ENCODE data around the gene INVS. TPM values are rescaled to one million over a fixed set of nuclear protein-coding genes. Genes with fewer than 3 reads are reported as not detected.

The INVS gene
- total RNA-seq, 4 donors from 2014 or later, result 8.2 to 59.2 (median 26.0) TPM

DNA sequence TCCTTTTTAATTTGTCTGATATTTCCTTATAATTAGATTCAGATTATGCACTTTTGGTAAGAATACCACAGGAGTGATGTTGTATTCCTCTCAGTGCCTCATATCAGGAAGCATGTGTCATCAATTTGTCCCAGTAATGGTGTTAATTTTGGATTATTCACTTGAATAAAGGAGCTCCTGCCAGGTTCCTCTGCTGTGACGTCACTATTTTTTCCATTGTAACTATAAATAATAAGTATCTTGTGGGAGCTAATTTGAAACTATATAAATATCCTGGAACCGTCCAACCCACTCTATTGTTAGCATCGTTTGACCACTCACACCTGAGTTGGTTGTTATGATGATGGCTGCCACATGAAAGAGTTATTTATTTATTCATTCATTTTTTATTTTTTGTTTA, 107.9 kb downstream of the INVS start:
- no peaks in the 10 kb centered on the region for H3K36me3 ChIP-seq
- intact Hi-C loops (cut with DNase I; ENCODE audit: low total_unique reads), result no loop called here
- no peaks in the 10 kb centered on the region for H3K27me3 ChIP-seq
- TF ChIP-seq CTCF (IDR thresholded peaks at IDR 0.05) (no peak), POLR2A (IDR thresholded peaks at IDR 0.05) (no peak)
- no peak for DNase-seq
- H3K9me3 ChIP-seq, result no peaks in the 10 kb centered on the region
- no peaks in the 10 kb centered on the region for H3K4me1 ChIP-seq
- no peak overlapping the region for H3K27ac ChIP-seq
- H3K4me3 ChIP-seq, result no peak overlapping the region

DNA sequence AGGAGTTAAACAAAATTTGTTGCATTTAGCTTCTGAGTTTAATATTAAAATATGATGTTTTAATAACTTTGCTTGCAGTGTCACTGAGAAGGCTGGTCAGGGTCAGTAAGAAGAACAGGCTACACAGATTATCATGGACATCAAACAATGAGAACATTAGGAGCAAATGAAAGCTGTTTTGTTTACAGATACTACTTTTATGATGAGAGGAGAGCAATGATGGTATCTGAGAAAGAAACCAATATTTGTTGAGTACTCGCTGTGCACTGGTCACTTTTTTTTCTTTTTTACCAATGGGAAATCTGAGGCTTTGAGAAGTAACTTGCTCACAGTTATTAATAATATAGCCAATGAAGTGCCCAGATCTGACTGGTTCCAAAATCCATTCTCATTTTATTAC, 109.6 kb downstream of the INVS start:
- TF ChIP-seq POLR2A (IDR thresholded peaks at IDR 0.05) (no peak), CTCF (IDR thresholded peaks at IDR 0.05) (no peak)
- Histone ChIP-seq H3K27me3 (no peaks in the 10 kb centered on the region), H3K36me3 (no peaks in the 10 kb centered on the region), H3K9me3 (no peaks in the 10 kb centered on the region), H3K4me1 (no peaks in the 10 kb centered on the region), H3K4me3 (no peak overlapping the region), H3K27ac (no peak overlapping the region)
- no peak for DNase-seq
- intact Hi-C loops (cut with DNase I; ENCODE audit: low total_unique reads), result no loop called here

DNA sequence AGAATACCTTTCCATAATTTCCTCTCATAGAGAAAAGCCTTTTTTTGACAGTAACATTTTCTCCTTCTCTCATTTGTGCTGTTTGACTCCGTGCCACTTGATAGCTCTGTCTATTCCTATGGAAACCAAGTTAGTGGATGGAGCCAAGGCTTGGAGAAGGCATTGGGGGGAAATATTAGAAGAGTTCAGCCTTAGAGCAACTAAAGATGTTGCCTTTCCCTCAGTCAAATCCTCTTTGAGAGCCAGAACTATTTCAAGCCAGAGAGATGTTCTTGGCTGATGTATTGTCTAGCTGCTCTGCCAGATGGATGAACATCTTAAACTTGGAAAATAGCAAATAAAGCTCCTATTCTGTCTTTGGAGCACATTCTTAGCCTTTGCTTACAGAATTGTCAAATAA, 112.4 kb downstream of the INVS start:
- Histone ChIP-seq H3K27ac (no peak overlapping the region), H3K36me3 (no peaks in the 10 kb centered on the region), H3K9me3 (no peaks in the 10 kb centered on the region), H3K4me3 (no peak overlapping the region), H3K27me3 (no peaks in the 10 kb centered on the region), H3K4me1 (no peaks in the 10 kb centered on the region)
- no peak for TF ChIP-seq POLR2A (IDR thresholded peaks at IDR 0.05)
- TF ChIP-seq CTCF (IDR thresholded peaks at IDR 0.05), result no peak
- no peak for DNase-seq
- intact Hi-C loops (cut with DNase I; ENCODE audit: low total_unique reads), result no loop called here

GRCh38 chr9:100213730-100214477, 114.9 kb downstream of the INVS start:
- no peaks in the 10 kb centered on the region for H3K4me1 ChIP-seq
- H3K27me3 ChIP-seq, result no peaks in the 10 kb centered on the region
- no peaks in the 10 kb centered on the region for H3K36me3 ChIP-seq
- intact Hi-C loops (cut with DNase I; ENCODE audit: low total_unique reads), result no loop called here
- no peak overlapping the region for H3K27ac ChIP-seq
- no peaks in the 10 kb centered on the region for H3K9me3 ChIP-seq
- TF ChIP-seq POLR2A (IDR thresholded peaks at IDR 0.05), result no peak
- TF ChIP-seq CTCF (IDR thresholded peaks at IDR 0.05), result no peak
- no peak overlapping the region for H3K4me3 ChIP-seq
- no peak for DNase-seq

- Histone ChIP-seq H3K4me3 (no peak overlapping the region), H3K27ac (no peak overlapping the region), H3K36me3 (no peaks in the 10 kb centered on the region), H3K4me1 (no peaks in the 10 kb centered on the region), H3K27me3 (no peaks in the 10 kb centered on the region), H3K9me3 (no peaks in the 10 kb centered on the region)
- TF ChIP-seq POLR2A (IDR thresholded peaks at IDR 0.05) (no peak), CTCF (IDR thresholded peaks at IDR 0.05) (peak in 3 of 4 experiments; percentile 14 to 29 (median 15))
- no peak for DNase-seq
- intact Hi-C loops (cut with DNase I; ENCODE audit: low total_unique reads), result no loop called here
Measured at GRCh38 chr9:100216178-100216787, 117.2 kb downstream of the INVS start.

All from uterus (tissue), 4 donors.